Endothelial cell (in vitro differentiated cells): ENCODE data around the gene CHD2. TPM values are rescaled to one million over a fixed set of nuclear protein-coding genes. Genes with fewer than 3 reads are reported as not detected.

Source experiments
- DNase-seq: peaks from one replicate; pipeline ENCODE4 v3.0.0; 2021; ENCODE audit warnings: low spot score
- H3K27ac Mint-ChIP-seq: one replicate; pipeline ENCODE4 v1.8.0; 2021; ENCODE audit warnings: mixed read lengths, inconsistent platforms; ENCODE audit not compliant: unreplicated experiment
- H3K27me3 Mint-ChIP-seq: one replicate; pipeline ENCODE4 v1.8.0; 2021; ENCODE audit warnings: mild to moderate bottlenecking, moderate library complexity, mixed read lengths, inconsistent platforms; ENCODE audit not compliant: unreplicated experiment
- H3K36me3 Mint-ChIP-seq: one replicate; pipeline ENCODE4 v1.8.0; 2021; ENCODE audit warnings: mild to moderate bottlenecking, low read depth, mixed read lengths, inconsistent platforms; ENCODE audit not compliant: unreplicated experiment
- H3K4me1 Mint-ChIP-seq: one replicate; pipeline ENCODE4 v1.8.0; 2021; ENCODE audit warnings: mild to moderate bottlenecking, mixed read lengths, inconsistent platforms; ENCODE audit not compliant: unreplicated experiment
- H3K4me3 Mint-ChIP-seq: one replicate; pipeline ENCODE4 v1.8.0; 2021; ENCODE audit warnings: mild to moderate bottlenecking, mixed read lengths, inconsistent platforms; ENCODE audit not compliant: unreplicated experiment
- H3K9me3 Mint-ChIP-seq: one replicate; pipeline ENCODE4 v1.8.0; 2021; ENCODE audit warnings: mixed read lengths, inconsistent platforms; ENCODE audit not compliant: unreplicated experiment
- total RNA-seq: library from RNA; stranded (reverse); fragmentation: NEBNext Ultra II Directional; extraction: Animal tissue kit (Norgen Biotek cat#: 25700); gene quantifications from one replicate; pipeline ENCODE4 v1.2.1, GENCODE V29; 2021; ENCODE audit not compliant: unreplicated experiment
- TF ChIP-seq, protein P1 (sequence below): fragments of 200-600 bp; sonication (generic); IDR thresholded peaks from one replicate; pipeline ENCODE4 v1.5.0; 2021; ENCODE audit warnings: antibody characterized with exemption; ENCODE audit not compliant: unreplicated experiment

Gene CHD2
- total RNA-seq, 1 donor from 2014 or later: 96.3 TPM

DNA sequence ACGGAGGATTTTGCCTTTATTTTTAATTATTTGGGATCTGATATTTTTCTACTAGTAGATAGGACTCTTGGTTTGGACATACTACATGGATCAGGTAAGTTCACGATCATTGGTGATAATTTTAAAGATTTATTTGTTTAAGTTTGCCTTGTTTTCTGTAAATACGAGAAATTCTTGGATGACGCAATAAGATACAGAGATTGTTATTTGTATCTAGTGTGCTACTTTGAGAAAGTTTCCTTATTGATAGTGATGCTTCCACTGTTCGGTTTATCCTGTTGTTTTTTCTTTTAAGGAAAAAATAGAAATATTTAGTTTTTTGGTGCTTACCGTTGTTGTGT is 577 bp downstream of the CHD2 start:
- peaks cover 21% of the 10 kb centered on the region for H3K36me3 Mint-ChIP-seq
- H3K4me1 Mint-ChIP-seq: peaks cover 17% of the 10 kb centered on the region
- peak overlapping the region; percentile 96 for H3K4me3 Mint-ChIP-seq
- H3K27me3 Mint-ChIP-seq: peaks cover 4% of the 10 kb centered on the region
- H3K9me3 Mint-ChIP-seq: no peaks in the 10 kb centered on the region
- DNase-seq: no peak
- TF ChIP-seq, protein P1, sequence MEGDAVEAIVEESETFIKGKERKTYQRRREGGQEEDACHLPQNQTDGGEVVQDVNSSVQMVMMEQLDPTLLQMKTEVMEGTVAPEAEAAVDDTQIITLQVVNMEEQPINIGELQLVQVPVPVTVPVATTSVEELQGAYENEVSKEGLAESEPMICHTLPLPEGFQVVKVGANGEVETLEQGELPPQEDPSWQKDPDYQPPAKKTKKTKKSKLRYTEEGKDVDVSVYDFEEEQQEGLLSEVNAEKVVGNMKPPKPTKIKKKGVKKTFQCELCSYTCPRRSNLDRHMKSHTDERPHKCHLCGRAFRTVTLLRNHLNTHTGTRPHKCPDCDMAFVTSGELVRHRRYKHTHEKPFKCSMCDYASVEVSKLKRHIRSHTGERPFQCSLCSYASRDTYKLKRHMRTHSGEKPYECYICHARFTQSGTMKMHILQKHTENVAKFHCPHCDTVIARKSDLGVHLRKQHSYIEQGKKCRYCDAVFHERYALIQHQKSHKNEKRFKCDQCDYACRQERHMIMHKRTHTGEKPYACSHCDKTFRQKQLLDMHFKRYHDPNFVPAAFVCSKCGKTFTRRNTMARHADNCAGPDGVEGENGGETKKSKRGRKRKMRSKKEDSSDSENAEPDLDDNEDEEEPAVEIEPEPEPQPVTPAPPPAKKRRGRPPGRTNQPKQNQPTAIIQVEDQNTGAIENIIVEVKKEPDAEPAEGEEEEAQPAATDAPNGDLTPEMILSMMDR: no peak
- H3K27ac Mint-ChIP-seq: peak overlapping the region; percentile 99

DNA sequence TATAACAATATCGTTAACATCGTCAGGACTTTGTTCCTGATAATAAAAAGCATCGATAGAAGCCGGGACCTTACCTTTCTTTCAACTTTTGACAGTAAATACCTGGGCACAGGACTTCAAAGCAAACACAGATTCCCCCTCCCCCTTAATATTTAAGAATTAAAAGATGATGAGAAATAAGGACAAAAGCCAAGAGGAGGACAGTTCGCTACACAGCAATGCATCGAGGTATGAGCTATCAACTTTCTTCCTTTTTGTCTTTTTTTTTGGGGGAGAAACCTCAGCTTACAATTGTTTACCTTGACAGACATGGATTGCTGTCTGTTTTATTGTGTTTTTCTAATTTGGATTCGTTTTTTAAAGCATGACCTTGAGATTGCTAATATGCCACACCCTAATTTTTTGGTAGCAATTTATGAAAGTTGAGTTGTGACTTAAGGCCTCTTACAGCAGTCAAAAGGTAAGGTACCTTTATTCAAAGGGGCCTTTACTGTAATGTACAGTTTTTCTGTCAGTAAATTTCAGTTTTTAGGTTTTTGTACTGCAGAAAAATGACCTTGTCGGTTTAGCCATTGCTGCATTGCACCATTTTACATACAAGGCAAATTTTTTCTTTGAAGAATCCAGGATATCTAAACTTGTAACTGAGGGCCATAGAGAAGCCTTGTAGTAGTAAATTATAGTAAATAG is 1.1 kb downstream of the CHD2 start:
- Mint-ChIP-seq H3K4me1 (peaks cover 22% of the 10 kb centered on the region), H3K36me3 (peaks cover 21% of the 10 kb centered on the region), H3K4me3 (peak overlapping the region; percentile 96), H3K27ac (peak overlapping the region; percentile 99), H3K27me3 (peaks cover 4% of the 10 kb centered on the region), H3K9me3 (no peaks in the 10 kb centered on the region)
- TF ChIP-seq, protein P1: no peak
- no peak for DNase-seq

DNA sequence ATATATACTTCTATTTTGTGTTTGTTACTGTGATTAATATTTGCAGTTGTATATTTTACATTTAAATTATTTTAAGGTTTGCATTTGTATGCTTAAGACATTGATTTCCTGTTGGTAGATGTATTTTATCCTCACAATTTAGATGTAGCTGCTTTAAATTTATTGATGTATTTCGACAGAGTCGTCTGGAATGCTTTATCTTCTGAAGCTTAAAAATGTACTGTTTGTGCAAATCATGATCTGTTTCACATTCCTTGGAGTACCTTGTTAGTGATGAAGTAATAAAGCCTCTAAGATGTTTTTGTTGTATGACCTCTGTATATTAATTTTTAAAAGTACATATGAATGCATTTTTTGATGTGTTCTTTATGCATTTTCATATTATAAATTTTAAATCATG is 1.9 kb downstream of the CHD2 start:
- peaks cover 21% of the 10 kb centered on the region for H3K36me3 Mint-ChIP-seq
- peak overlapping the region; percentile 96 for H3K4me3 Mint-ChIP-seq
- TF ChIP-seq, protein P1: no peak
- H3K27me3 Mint-ChIP-seq: peaks cover 6% of the 10 kb centered on the region
- peaks cover 30% of the 10 kb centered on the region for H3K4me1 Mint-ChIP-seq
- H3K9me3 Mint-ChIP-seq: no peaks in the 10 kb centered on the region
- peak overlapping the region; percentile 84 for H3K27ac Mint-ChIP-seq
- DNase-seq: no peak

DNA sequence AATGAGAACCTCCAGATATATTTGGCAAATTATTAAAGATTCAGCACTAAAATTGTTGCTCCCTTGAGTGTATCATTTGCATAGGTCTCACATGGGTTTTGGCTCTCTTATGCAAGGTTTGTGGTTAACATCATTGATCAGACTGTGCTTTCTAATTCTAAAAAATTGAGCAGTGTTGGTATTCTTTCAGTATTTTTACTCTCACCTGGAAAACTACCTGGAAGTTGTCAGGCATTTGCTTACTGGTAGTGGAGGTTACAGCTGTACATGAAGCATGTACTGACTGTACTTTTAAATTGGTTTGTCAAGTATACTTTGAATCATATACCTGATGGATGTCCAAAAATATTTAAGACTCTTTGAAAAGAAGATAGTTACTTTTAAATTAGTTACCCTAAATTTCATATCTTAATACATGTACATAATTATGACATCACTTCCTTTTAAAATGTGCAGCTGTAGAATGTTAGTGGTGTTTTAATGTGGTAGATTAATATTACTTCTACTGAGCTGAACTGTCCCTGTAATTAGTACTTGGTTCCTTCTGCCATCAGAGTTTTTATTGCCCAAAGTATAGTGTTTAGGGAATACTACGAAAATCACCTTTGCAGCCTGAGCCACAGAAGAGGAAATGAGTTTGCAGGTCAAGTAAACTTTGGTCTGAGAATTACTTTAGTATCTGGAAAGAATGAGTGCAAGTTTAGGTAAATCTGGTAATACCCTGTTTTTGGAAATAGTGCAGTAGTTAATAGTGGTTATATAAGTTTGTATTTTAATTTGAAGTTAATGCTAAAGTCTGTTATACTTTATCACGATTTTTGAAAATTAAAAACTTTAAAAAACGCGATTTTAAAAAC is 2.8 kb downstream of the CHD2 start:
- TF ChIP-seq, protein P1: no peak
- Mint-ChIP-seq H3K27ac (peak overlapping the region; percentile 100), H3K4me3 (peak overlapping the region; percentile 95), H3K4me1 (peaks cover 40% of the 10 kb centered on the region), H3K9me3 (no peaks in the 10 kb centered on the region), H3K36me3 (peaks cover 14% of the 10 kb centered on the region), H3K27me3 (peaks cover 9% of the 10 kb centered on the region)
- DNase-seq: no peak

DNA sequence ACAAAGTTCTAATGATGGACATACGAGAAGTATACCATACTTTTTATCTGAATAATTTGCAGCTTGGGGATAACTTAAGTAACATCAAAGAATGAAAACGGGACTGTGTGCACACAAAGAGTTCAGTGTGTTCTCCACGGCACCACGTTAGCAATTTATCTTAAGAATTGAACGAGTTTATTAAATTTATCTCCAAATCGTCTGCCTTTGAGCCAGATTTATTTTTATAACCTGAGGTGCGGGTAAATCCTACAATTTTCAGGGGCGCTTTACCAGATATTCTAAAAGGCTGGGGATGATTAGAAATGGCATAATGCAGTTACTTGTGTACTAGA is 3.5 kb downstream of the CHD2 start:
- TF ChIP-seq, protein P1: no peak
- no peak for DNase-seq
- Mint-ChIP-seq H3K27me3 (peaks cover 13% of the 10 kb centered on the region), H3K9me3 (no peaks in the 10 kb centered on the region), H3K4me1 (peaks cover 46% of the 10 kb centered on the region), H3K4me3 (peak overlapping the region; percentile 95), H3K27ac (peak overlapping the region; percentile 100), H3K36me3 (peaks cover 16% of the 10 kb centered on the region)
